Activated T-cell treated with anti-CD3 and anti-CD28 coated beads, Interleukin-2, amount 50 U/mL, for 4 hours (primary cell): ENCODE results near the gene COTL1. TPM values are rescaled to one million over a fixed set of nuclear protein-coding genes. Genes with fewer than 3 reads are reported as not detected.
"Not testable (repeated sequence)": the region's sequence is repeated elsewhere in the genome, so short reads cannot be mapped to it uniquely, and the experiment has no call there.

Experiments
- ATAC-seq, 2 donors: fragments of 200-7000 bp; cut with Tn5 transposase; one replicate each; pipeline ENCODE4 v1.10.0; 2021
- DNase-seq: peaks from one replicate; pipeline ENCODE4 v3.0.0-alpha.2; 2020
- H3K27me3 Mint-ChIP-seq: one replicate; pipeline ENCODE4 v1.8.0; 2021; ENCODE audit warnings: low read depth, mixed read lengths
- H3K36me3 Mint-ChIP-seq: one replicate; pipeline ENCODE4 v1.8.0; 2022; ENCODE audit warnings: mixed read lengths; ENCODE audit not compliant: insufficient read depth
- H3K4me1 Mint-ChIP-seq: one replicate; pipeline ENCODE4 v1.8.0; 2021; ENCODE audit warnings: low read depth, mixed read lengths
- H3K4me3 Mint-ChIP-seq: one replicate; pipeline ENCODE4 v1.8.0; 2021; ENCODE audit warnings: mild to moderate bottlenecking, moderate library complexity, mixed read lengths
- H3K9me3 Mint-ChIP-seq: one replicate; pipeline ENCODE4 v1.8.0; 2021; ENCODE audit warnings: mixed read lengths
- total RNA-seq, 3 donors: library from RNA; stranded (reverse); gene quantifications; one replicate each; pipeline ENCODE4 v1.2.1, GENCODE V29; 2021

The COTL1 gene
- total RNA-seq, 3 donors from 2014 or later = 209 to 331 (median 274) TPM

DNA sequence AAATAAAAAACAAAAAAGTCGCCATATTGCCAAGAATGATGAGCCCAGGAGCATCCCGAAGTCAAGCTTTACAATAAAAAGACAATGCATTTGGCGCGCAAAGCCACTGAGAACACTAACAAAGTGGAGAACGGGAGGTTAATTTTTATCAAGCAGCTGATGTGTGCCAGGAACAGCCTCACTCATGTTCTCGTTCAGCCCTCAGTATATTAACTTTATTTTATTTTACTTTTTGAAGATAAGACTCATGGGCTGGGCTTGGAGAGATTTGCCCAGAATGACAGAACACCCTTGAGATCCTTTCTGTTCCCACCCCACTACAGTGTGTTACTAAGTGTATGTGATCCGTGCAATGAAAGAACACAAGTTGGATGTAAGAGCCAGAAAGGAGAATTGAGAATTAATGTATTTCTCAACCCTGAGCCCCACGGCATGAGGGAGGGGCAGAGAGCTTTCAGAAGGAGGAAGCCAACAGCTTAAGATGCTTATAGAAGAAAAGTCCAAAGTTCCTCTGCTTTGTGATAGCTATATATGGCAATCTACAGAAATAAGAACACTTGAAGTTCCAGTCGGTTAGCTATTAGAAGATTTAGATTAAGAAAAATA, 48.4 kb downstream of the COTL1 start:
- H3K9me3 Mint-ChIP-seq = peaks cover 10% of the 10 kb centered on the region
- ATAC-seq (no peak), DNase-seq (no peak)
- H3K4me3 Mint-ChIP-seq = no peak overlapping the region
- H3K36me3 Mint-ChIP-seq = peaks cover 41% of the 10 kb centered on the region
- no peaks in the 10 kb centered on the region for H3K27me3 Mint-ChIP-seq
- peaks cover 21% of the 10 kb centered on the region for H3K4me1 Mint-ChIP-seq

GRCh38 chr16:84568066-84568465, 49.8 kb downstream of the COTL1 start:
- peaks cover 36% of the 10 kb centered on the region for H3K36me3 Mint-ChIP-seq
- H3K4me3 Mint-ChIP-seq = no peak overlapping the region
- peaks cover 10% of the 10 kb centered on the region for H3K9me3 Mint-ChIP-seq
- peaks cover 21% of the 10 kb centered on the region for H3K4me1 Mint-ChIP-seq
- DNase-seq = no peak
- no peak for ATAC-seq
- no peaks in the 10 kb centered on the region for H3K27me3 Mint-ChIP-seq

GRCh38 chr16:84567286-84567962, 50.5 kb downstream of the COTL1 start:
- peaks cover 19% of the 10 kb centered on the region for H3K4me1 Mint-ChIP-seq
- H3K27me3 Mint-ChIP-seq = no peaks in the 10 kb centered on the region
- H3K36me3 Mint-ChIP-seq = peaks cover 33% of the 10 kb centered on the region
- peaks cover 10% of the 10 kb centered on the region for H3K9me3 Mint-ChIP-seq
- DNase-seq (no peak), ATAC-seq (no peak)
- H3K4me3 Mint-ChIP-seq = no peak overlapping the region

GRCh38 chr16:84566545-84567257, 51.2 kb downstream of the COTL1 start:
- no peak for ATAC-seq

DNA sequence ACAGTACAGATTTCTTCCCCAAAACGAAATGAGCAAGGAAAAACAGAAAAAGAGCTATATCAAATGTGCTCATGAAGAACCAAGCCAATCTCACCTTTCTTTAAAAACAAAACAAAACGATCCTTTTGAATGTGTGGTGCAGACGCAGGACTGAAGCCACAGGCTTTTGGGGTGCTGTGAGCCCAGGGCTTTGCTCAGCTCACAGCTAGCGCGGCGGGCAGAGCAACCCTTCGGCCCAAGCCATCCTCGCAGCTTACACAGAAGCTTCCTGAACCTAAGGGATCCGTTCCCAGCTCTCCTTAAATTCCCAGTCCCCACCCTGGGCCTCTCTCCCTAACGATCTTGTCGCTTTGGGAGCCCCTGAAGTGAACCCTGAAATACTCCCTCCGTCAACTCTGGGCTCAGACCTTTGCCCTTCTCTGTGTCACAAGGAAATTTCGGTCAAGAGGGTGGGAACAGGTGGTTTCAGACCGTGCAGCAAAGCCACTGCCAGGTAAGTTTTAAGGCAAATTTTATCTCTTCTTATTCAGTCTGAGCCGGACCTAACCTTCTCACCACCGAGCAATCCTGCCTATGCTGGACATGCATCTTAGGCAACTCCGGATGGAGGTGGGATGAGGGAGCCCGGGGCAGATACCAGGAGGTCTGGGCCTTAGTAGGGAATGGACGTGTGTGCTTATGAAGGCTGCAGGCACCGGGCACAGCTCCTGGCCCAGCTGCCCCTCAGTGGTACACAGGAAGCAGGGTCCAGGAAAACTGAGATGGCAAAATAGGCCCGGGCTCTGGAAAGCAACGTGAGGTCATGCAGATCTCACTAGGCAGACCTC, 52.0 kb downstream of the COTL1 start:
- Mint-ChIP-seq H3K9me3 (peaks cover 9% of the 10 kb centered on the region), H3K4me3 (no peak overlapping the region), H3K4me1 (peaks cover 15% of the 10 kb centered on the region), H3K27me3 (no peaks in the 10 kb centered on the region), H3K36me3 (peaks cover 29% of the 10 kb centered on the region)
- ATAC-seq (no peak), DNase-seq (no peak)

More at GRCh38 chr16:84566545-84567257, 51.2 kb downstream of the COTL1 start:
- no peak for DNase-seq
- Mint-ChIP-seq H3K4me3 (no peak overlapping the region), H3K27me3 (no peaks in the 10 kb centered on the region), H3K4me1 (peaks cover 18% of the 10 kb centered on the region), H3K36me3 (peaks cover 32% of the 10 kb centered on the region), H3K9me3 (peaks cover 10% of the 10 kb centered on the region)

GRCh38 chr16:84563786-84564420, 54.0 kb downstream of the COTL1 start:
- ATAC-seq (no peak), DNase-seq (no peak)
- peaks cover 17% of the 10 kb centered on the region for H3K36me3 Mint-ChIP-seq
- H3K27me3 Mint-ChIP-seq = no peaks in the 10 kb centered on the region
- peaks cover 7% of the 10 kb centered on the region for H3K4me1 Mint-ChIP-seq
- no peak overlapping the region for H3K4me3 Mint-ChIP-seq
- no peaks in the 10 kb centered on the region for H3K9me3 Mint-ChIP-seq

DNA sequence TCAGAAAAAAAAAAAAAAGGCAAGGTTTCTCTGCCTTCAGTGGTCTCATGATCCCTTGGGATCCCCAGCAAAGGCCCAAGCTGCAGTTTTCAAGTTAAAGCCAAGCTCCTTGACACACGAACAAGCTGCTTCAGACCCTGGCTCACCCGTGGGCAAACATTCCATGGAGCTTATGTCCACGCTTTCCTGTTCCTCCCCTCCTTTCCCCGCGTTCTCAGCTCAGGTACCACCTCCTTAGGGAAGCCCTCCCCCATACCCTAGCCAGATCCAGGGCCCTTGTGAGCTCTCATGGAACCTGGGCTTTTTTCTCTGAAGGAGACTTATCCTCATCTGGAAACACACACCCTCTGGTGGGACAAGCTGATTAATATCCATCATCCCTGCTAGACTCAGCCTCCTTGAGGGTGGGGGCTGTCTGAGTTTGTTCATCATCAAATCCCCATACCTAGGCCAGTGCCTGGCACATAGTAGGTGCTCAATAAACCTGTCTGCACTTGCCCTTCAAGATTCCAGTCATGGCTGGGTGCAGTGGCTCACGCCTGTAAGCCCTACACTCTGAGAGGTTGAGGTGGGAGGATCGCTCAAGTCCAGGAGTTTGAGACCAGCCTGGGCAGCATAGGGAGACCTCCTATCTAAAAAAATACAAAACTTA, 54.7 kb downstream of the COTL1 start:
- H3K4me3 Mint-ChIP-seq = no peak overlapping the region
- H3K27me3 Mint-ChIP-seq = peaks cover 4% of the 10 kb centered on the region
- no peak for DNase-seq
- no peaks in the 10 kb centered on the region for H3K9me3 Mint-ChIP-seq
- ATAC-seq = no peak
- peaks cover 1% of the 10 kb centered on the region for H3K4me1 Mint-ChIP-seq
- peaks cover 14% of the 10 kb centered on the region for H3K36me3 Mint-ChIP-seq

GRCh38 chr16:84562174-84562815, 55.6 kb downstream of the COTL1 start:
- Mint-ChIP-seq H3K4me1 (no peaks in the 10 kb centered on the region), H3K27me3 (peaks cover 4% of the 10 kb centered on the region), H3K9me3 (no peaks in the 10 kb centered on the region), H3K4me3 (no peak overlapping the region), H3K36me3 (peaks cover 9% of the 10 kb centered on the region)
- ATAC-seq (no peak), DNase-seq (no peak)

DNA sequence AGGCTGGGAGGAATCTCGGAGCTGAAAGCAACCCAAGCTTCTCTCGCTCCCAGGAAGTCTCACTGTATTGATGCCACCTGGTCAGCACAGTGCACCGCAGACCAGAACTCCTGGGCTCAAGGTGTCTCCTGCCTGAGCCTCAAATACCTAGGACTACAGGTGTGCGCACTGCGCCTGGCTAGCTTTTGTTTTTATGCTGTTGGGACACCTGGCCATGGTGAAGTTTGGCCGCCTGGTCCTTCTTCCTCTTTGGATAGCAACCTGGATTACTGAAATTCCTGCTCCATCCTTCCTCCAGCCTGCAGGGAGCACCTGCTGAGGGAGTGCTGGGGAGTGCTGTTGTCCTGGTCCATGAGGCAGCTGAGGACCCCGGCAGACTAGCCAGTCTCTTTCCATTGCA, 56.6 kb downstream of the COTL1 start:
- Mint-ChIP-seq H3K9me3 (no peaks in the 10 kb centered on the region), H3K27me3 (peaks cover 4% of the 10 kb centered on the region)
- ATAC-seq = no peak

DNA sequence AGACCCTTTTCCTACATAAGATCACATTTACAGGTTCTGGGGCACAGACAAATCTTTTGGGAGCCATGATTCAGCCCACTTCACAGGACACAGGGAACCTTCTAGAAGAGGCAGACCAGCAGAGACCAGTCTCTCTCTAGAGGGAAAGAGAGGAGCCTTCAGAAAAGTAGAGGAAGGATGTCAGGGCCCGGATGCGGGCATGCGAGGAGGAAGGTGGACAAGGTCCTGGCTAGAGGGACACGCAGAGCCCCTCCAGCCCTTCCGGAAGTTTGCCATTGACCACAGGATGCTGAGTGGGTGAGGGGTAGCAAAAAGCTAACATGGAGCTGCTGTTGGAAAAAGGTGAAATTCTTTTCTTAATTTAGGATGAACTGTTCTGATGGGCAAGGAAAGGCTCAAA, 57.6 kb downstream of the COTL1 start:
- no peak overlapping the region for H3K4me3 Mint-ChIP-seq
- peaks cover 6% of the 10 kb centered on the region for H3K4me1 Mint-ChIP-seq
- H3K27me3 Mint-ChIP-seq = peaks cover 4% of the 10 kb centered on the region
- DNase-seq (no peak), ATAC-seq (no peak)
- H3K36me3 Mint-ChIP-seq = peaks cover under 1% of the 10 kb centered on the region
- H3K9me3 Mint-ChIP-seq = no peaks in the 10 kb centered on the region

More for the DNA sequence above, 56.6 kb downstream of the COTL1 start:
- Mint-ChIP-seq H3K4me1 (no peaks in the 10 kb centered on the region), H3K4me3 (no peak overlapping the region), H3K36me3 (peaks cover 6% of the 10 kb centered on the region)
- DNase-seq = no peak

DNA sequence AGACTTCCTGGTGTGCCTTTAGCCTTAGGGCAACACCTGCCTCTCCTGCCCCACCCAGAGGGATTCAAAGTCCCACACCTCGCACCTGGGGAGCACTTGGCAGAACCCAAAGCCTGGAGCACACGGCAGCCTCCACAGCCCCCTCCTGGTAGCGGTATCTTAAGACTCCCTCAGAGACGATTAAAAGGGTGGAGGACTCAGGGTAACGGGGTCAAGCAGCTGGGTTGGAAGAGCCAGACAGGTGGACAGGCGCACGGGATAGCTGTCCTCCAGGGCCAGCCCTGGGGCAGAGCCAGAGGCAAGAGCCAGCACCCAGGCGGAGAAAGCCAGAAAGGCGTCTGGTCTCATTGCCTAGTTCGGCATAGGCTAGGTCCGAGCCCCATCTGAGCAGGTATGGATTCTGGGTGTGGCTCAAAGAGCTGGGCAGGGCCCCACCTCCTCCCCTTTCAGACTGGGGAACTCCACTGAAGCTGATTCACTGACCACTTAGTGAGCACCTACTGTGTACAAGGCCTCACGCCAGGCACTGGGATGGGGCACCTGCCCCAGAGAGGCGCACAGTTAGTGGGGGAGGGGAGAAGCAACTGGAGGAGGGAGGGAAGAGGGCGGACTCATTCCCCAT, 58.5 kb downstream of the COTL1 start:
- DNase-seq (no peak), ATAC-seq (peak in 1 of 2 donors; percentile 23)
- Mint-ChIP-seq H3K4me3 (no peak overlapping the region), H3K9me3 (no peaks in the 10 kb centered on the region), H3K27me3 (peaks cover 4% of the 10 kb centered on the region), H3K4me1 (peaks cover 12% of the 10 kb centered on the region), H3K36me3 (no peaks in the 10 kb centered on the region)

GRCh38 chr16:84558850-84559249, 59.0 kb downstream of the COTL1 start:
- not testable (repeated sequence) for H3K9me3 Mint-ChIP-seq, ATAC-seq, H3K36me3 Mint-ChIP-seq, DNase-seq, H3K27me3 Mint-ChIP-seq, H3K4me3 Mint-ChIP-seq
- H3K4me1 Mint-ChIP-seq = peaks cover 18% of the 10 kb centered on the region

DNA sequence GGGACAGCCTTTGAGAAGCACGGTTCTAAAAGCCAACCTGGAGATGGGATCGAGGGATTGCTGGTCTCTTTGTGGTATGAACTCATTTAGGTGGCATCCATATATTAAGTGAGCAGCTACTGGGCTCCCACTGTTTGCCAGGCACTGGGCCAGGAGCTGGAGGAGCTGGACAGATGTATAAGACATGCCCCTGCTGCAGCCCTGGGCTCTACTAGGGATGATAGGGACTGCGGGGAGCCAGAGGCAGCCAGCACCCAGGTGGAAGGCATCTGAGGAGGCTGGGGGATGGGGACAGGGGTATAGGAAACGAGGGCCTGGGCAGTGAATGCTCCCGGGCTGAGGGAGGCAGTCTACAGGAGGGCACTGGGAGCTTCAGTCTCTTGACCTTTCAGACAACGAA, 60.4 kb downstream of the COTL1 start:
- Mint-ChIP-seq H3K4me3 (no peak overlapping the region), H3K9me3 (no peaks in the 10 kb centered on the region), H3K27me3 (peaks cover 4% of the 10 kb centered on the region), H3K36me3 (no peaks in the 10 kb centered on the region), H3K4me1 (peaks cover 29% of the 10 kb centered on the region)
- DNase-seq (no peak), ATAC-seq (no peak)
